ENCODE measurements around the gene LRGUK. TPM values are rescaled to one million over a fixed set of nuclear protein-coding genes. Genes with fewer than 3 reads are reported as not detected.

LRGUK gene
- total and polyA plus RNA-seq, 2 donors (not counting 3 experiments of a cell fraction or from before 2014, with no cell fraction given), result 0.10 to 0.11 TPM

DNA sequence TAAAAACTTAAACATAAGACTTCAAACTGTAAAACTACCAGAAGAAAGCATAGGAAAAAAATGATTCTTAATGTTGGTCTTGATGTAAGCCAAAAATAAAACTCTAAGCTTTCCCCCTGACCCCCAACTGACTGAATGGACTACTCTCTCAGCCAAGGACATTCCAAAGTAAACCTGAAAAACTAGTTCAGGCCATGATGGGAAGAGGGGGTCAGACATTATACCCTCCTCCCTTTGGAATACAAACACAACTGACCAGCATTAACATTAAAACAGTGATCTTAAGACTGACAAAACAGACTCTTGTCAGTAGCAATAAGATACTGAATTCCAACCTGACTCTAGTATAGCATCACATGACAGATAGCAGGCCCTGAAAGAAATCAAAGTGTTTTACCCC, 13.5 kb upstream of the LRGUK start:
- Histone ChIP-seq H3K27ac (ENCODE audit: insufficient read depth, low read depth, low read length) (no peak overlapping the region), H3K36me3 (ENCODE audit: control insufficient read depth in 2 of 2, extremely low read depth in 1 of 2, insufficient read depth in 2 of 2, low read length in 2 of 2) (no peaks in the 10 kb centered on the region), H3K27me3 (ENCODE audit: control insufficient read depth in 2 of 2, insufficient read depth in 2 of 2, low read length in 2 of 2) (peaks cover 0 to 2% of the 10 kb centered on the region in 2 experiments), H3K9ac (replicated peaks; ENCODE audit: extremely low read depth, insufficient read depth, low read length) (no peak overlapping the region), H3K9me3 (replicated peaks; ENCODE audit: control insufficient read depth, insufficient read depth, low read length) (no peaks in the 10 kb centered on the region), H3K4me1 (ENCODE audit: control insufficient read depth, extremely low read depth, insufficient read depth, low read length) (no peaks in the 10 kb centered on the region), H2AFZ (ENCODE audit: low read depth, low read length) (no peak overlapping the region), H3K4me2 (ENCODE audit: insufficient read depth, low read length) (no peak overlapping the region), H3K79me2 (ENCODE audit: control insufficient read depth, insufficient read depth, low read length) (no peaks in the 10 kb centered on the region), H4K20me1 (replicated peaks; ENCODE audit: control insufficient read depth, extremely low read depth, insufficient read depth, low read length) (no peaks in the 10 kb centered on the region), H3K4me3 (replicated peaks in 1 of 3; ENCODE audit: insufficient read depth in 1 of 3, low read depth in 1 of 3, low read length in 3 of 3) (no peak overlapping the region), H3K9me1 (replicated peaks; ENCODE audit: control insufficient read depth, extremely low read depth, insufficient read depth, low read length) (no peaks in the 10 kb centered on the region)
- BruUV-seq (replicated peaks), result no TSS peak
- CTCF ChIA-PET, result no interaction called here
- dilution Hi-C loops (cut with MboI; ENCODE audit: extremely low pct_ligation_motif_present, low sequenced_read_pairs), result no loop called here
- POLR2A ChIA-PET, result no interaction called here
- DNase-seq (ENCODE audit: low read depth, low spot score) (no peak), FAIRE-seq (no peak)
- intact Hi-C loops (cut with micrococcal nuclease), result no loop called here
- TF ChIP-seq EZH2 (IDR thresholded peaks at IDR 0.05; ENCODE audit: borderline replicate concordance, low read depth, low read length, severe bottlenecking), result no peak

DNA sequence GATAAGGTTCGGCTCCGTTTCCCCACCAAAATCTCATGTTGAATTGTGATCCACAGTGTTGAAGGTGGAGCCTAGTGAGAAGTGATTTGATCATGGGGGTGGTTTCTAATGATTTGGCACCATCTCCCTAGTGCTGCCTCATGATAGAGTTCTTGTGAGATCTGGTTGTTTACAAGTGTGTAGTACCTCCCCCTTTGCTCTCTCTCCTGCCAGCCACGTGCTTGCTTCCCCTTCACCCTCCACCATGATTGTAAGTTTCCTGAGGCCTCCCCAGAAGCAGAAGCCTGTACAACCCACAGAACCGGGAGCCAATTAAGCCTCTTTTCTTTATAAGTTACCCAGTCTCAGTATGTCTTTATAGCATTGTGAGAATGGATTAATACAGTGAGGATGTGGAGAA, 12.1 kb upstream of the LRGUK start:
- Histone ChIP-seq H3K9me1 (replicated peaks; ENCODE audit: control insufficient read depth, extremely low read depth, insufficient read depth, low read length) (no peaks in the 10 kb centered on the region), H3K4me2 (ENCODE audit: insufficient read depth, low read length) (no peak overlapping the region), H4K20me1 (replicated peaks; ENCODE audit: control insufficient read depth, extremely low read depth, insufficient read depth, low read length) (no peaks in the 10 kb centered on the region), H3K9ac (replicated peaks; ENCODE audit: extremely low read depth, insufficient read depth, low read length) (no peak overlapping the region), H3K4me3 (replicated peaks in 1 of 3; ENCODE audit: insufficient read depth in 1 of 3, low read depth in 1 of 3, low read length in 3 of 3) (no peak overlapping the region), H3K27me3 (ENCODE audit: control insufficient read depth in 2 of 2, insufficient read depth in 2 of 2, low read length in 2 of 2) (peaks cover 0 to 2% of the 10 kb centered on the region in 2 experiments), H3K4me1 (ENCODE audit: control insufficient read depth, extremely low read depth, insufficient read depth, low read length) (no peaks in the 10 kb centered on the region), H3K9me3 (replicated peaks; ENCODE audit: control insufficient read depth, insufficient read depth, low read length) (no peaks in the 10 kb centered on the region), H3K27ac (ENCODE audit: insufficient read depth, low read depth, low read length) (no peak overlapping the region), H2AFZ (ENCODE audit: low read depth, low read length) (no peak overlapping the region), H3K79me2 (ENCODE audit: control insufficient read depth, insufficient read depth, low read length) (no peaks in the 10 kb centered on the region), H3K36me3 (ENCODE audit: control insufficient read depth in 2 of 2, extremely low read depth in 1 of 2, insufficient read depth in 2 of 2, low read length in 2 of 2) (no peaks in the 10 kb centered on the region)
- DNase-seq (ENCODE audit: low read depth, low spot score), result no peak
- dilution Hi-C loops (cut with MboI; ENCODE audit: extremely low pct_ligation_motif_present, low sequenced_read_pairs), result no loop called here
- no peak for TF ChIP-seq EZH2 (IDR thresholded peaks at IDR 0.05; ENCODE audit: borderline replicate concordance, low read depth, low read length, severe bottlenecking)
- TF ChIP-seq JUN (IDR thresholded peaks at IDR 0.05; ENCODE audit: borderline replicate concordance, insufficient read depth, insufficient read length, low read depth), result no peak
- no peak for TF ChIP-seq FOS (IDR thresholded peaks at IDR 0.05; ENCODE audit: borderline replicate concordance, insufficient read depth, low read length)
- TF ChIP-seq POLR2AphosphoS5 (IDR thresholded peaks at IDR 0.05; ENCODE audit: insufficient read depth, low read depth, low read length), result no peak
- TF ChIP-seq, protein P1, sequence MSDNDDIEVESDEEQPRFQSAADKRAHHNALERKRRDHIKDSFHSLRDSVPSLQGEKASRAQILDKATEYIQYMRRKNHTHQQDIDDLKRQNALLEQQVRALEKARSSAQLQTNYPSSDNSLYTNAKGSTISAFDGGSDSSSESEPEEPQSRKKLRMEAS (IDR thresholded peaks at IDR 0.05; ENCODE audit: insufficient read depth, insufficient read length), result no peak
- TF ChIP-seq GATA2 (IDR thresholded peaks at IDR 0.05; ENCODE audit: insufficient read depth, insufficient read length, low read depth, low read length), result no peak
- TF ChIP-seq, protein P2, sequence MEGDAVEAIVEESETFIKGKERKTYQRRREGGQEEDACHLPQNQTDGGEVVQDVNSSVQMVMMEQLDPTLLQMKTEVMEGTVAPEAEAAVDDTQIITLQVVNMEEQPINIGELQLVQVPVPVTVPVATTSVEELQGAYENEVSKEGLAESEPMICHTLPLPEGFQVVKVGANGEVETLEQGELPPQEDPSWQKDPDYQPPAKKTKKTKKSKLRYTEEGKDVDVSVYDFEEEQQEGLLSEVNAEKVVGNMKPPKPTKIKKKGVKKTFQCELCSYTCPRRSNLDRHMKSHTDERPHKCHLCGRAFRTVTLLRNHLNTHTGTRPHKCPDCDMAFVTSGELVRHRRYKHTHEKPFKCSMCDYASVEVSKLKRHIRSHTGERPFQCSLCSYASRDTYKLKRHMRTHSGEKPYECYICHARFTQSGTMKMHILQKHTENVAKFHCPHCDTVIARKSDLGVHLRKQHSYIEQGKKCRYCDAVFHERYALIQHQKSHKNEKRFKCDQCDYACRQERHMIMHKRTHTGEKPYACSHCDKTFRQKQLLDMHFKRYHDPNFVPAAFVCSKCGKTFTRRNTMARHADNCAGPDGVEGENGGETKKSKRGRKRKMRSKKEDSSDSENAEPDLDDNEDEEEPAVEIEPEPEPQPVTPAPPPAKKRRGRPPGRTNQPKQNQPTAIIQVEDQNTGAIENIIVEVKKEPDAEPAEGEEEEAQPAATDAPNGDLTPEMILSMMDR (IDR thresholded peaks at IDR 0.05; ENCODE audit: extremely low read depth in 1 of 2, insufficient read depth in 1 of 2, low read depth in 1 of 2, low read length in 2 of 2), result no peak
- no peak for TF ChIP-seq POLR2A (IDR thresholded peaks at IDR 0.05; ENCODE audit: low read depth, low read length)
- TF ChIP-seq MYC (IDR thresholded peaks at IDR 0.05; ENCODE audit: low read depth, low read length), result no peak
- no peak for FAIRE-seq
- no TSS peak for BruUV-seq (replicated peaks)
- intact Hi-C loops (cut with micrococcal nuclease), result no loop called here
- ChIA-PET POLR2A (no interaction called here), CTCF (interaction anchor here (1.0 kb wide), 1 partner anchor 17 kb away, joined by 3 read pairs; no protein-coding TSS in a partner anchor)
